ENCODE measurements around the gene VWA2. TPM values are rescaled to one million over a fixed set of nuclear protein-coding genes. Genes with fewer than 3 reads are reported as not detected.

VWA2 gene
- total and polyA plus RNA-seq, 7 experiments from 2014 or later, result 0.11 to 0.27 TPM; not detected in 5

DNA sequence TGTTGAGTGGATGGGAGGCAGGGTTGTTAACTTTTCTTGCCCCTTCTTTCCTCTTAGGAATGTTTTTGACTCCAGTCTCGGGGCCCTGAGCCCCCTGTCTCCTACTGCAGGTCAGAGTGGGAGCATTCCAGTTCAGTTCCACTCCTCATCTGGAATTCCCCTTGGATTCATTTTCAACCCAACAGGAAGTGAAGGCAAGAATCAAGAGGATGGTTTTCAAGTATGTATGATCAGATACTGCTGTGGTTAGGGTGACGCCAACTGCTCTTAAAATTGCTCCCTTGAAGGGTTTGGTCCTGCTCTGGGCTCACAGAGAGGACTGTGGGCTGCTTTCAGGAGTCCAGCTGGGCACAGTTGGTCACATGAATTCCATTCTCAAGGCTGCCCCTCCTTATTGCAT lies 22.0 kb downstream of the VWA2 start:
- POLR2A ChIA-PET, result no interaction called here
- Histone ChIP-seq H3K27me3 (ENCODE audit: control insufficient read depth in 2 of 2, insufficient read depth in 2 of 2, low read length in 2 of 2) (no peaks in the 10 kb centered on the region), H3K36me3 (ENCODE audit: control insufficient read depth in 2 of 3, insufficient read depth in 3 of 3, low read length in 3 of 3) (no peaks in the 10 kb centered on the region), H3K27ac (ENCODE audit: low read depth, low read length) (no peak overlapping the region), H3K9me3 (ENCODE audit: control insufficient read depth in 2 of 3, low read length in 3 of 3) (no peaks in the 10 kb centered on the region), H3K4me1 (ENCODE audit: control insufficient read depth in 2 of 2, insufficient read depth in 2 of 2, low read length in 2 of 2) (no peaks in the 10 kb centered on the region), H3K4me3 (ENCODE audit: low read length) (no peak overlapping the region)
- DNase-seq (no peak), ATAC-seq (no peak)
- H3K4me1 Mint-ChIP-seq, result peaks cover 0 to 18% (median 12%) of the 10 kb centered on the region in 7 donors
- no peak overlapping the region for H3K27ac Mint-ChIP-seq
- intact Hi-C loops (cut with micrococcal nuclease), result no loop called here
- H3K27me3 Mint-ChIP-seq, result peaks cover 0 to 5% (median 0%) of the 10 kb centered on the region in 5 donors
- no peak overlapping the region for H3K4me3 Mint-ChIP-seq
- no peaks in the 10 kb centered on the region for H3K36me3 Mint-ChIP-seq
- H3K9me3 Mint-ChIP-seq, result no peaks in the 10 kb centered on the region
- CTCF ChIA-PET, result no interaction called here

DNA sequence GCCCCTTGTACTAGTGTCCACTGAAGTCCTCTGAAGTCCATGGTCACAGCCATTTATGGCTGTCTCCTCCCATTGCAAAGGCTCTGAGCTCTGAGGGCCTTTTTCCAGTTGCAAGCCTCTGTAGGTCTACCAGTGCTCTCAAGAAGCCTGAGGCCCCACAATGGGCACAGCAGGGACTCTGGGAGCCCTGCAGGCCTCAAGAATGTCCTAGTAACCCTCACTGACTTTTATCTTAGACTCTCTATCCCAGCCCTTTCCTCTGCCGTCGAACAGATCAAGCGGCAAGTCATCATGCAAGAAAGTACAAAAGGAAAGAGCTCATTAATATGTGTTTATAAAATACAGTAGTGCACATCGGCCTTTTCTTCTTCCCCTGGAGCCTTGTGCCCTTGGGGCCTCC lies 23.4 kb downstream of the VWA2 start:
- Mint-ChIP-seq H3K4me1 (peaks cover 0 to 18% (median 12%) of the 10 kb centered on the region in 7 donors), H3K27ac (no peak overlapping the region), H3K27me3 (peaks cover 0 to 5% (median 0%) of the 10 kb centered on the region in 5 donors), H3K36me3 (no peaks in the 10 kb centered on the region), H3K9me3 (no peaks in the 10 kb centered on the region), H3K4me3 (no peak overlapping the region)
- DNase-seq (no peak), ATAC-seq (no peak)
- H3K27ac ChIP-seq (ENCODE audit: low read depth, low read length), result no peak overlapping the region
- no peaks in the 10 kb centered on the region for H3K9me3 ChIP-seq (ENCODE audit: control insufficient read depth in 2 of 3, low read length in 3 of 3)
- no peaks in the 10 kb centered on the region for H3K4me1 ChIP-seq (ENCODE audit: control insufficient read depth in 2 of 2, insufficient read depth in 2 of 2, low read length in 2 of 2)
- ChIA-PET POLR2A (no interaction called here), CTCF (no interaction called here)
- H3K27me3 ChIP-seq (ENCODE audit: control insufficient read depth in 2 of 2, insufficient read depth in 2 of 2, low read length in 2 of 2), result no peaks in the 10 kb centered on the region
- H3K4me3 ChIP-seq (ENCODE audit: low read length), result no peak overlapping the region
- intact Hi-C loops (cut with micrococcal nuclease), result no loop called here
- no peaks in the 10 kb centered on the region for H3K36me3 ChIP-seq (ENCODE audit: control insufficient read depth in 2 of 3, insufficient read depth in 3 of 3, low read length in 3 of 3)

DNA sequence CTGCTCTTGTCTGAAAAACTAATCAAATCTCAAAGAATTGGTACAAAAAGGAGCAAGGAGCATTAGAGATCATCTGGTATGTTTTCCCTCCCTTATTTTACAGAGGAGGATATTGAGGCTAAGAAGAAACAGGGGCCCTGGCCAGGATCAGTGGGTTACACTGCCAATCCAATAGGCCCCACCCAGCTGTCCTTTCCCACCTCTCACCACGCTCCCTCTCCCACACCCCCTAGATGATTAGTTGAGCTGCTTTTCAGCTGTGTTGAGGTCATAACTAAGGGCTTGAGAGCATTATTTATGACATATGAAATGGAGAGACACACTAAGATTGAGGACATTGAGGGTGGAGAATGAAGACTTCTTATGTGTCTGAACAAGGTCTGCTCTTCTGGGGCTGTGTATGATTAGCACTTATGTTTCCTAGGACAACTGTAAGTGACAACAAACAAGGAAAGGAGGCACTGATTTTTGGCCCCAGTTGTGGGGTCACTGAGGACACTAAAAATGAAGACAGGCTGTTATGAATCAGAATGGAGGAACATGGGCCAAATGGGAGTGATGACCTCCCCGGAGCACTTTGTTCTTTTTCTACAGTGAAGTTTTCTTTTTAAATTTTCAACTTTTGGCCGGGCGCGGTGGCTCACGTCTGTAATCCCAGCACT lies 26.5 kb downstream of the VWA2 start:
- no peaks in the 10 kb centered on the region for H3K9me3 ChIP-seq (ENCODE audit: control insufficient read depth in 2 of 3, low read length in 3 of 3)
- intact Hi-C loops (cut with micrococcal nuclease), result no loop called here
- H3K27ac ChIP-seq (ENCODE audit: low read depth, low read length), result no peak overlapping the region
- Mint-ChIP-seq H3K4me1 (peaks cover 0 to 6% (median 0%) of the 10 kb centered on the region in 7 donors), H3K27ac (no peak overlapping the region), H3K9me3 (no peaks in the 10 kb centered on the region), H3K36me3 (no peaks in the 10 kb centered on the region), H3K27me3 (peaks cover 0 to 5% (median 0%) of the 10 kb centered on the region in 5 donors), H3K4me3 (no peak overlapping the region)
- no peaks in the 10 kb centered on the region for H3K4me1 ChIP-seq (ENCODE audit: control insufficient read depth in 2 of 2, insufficient read depth in 2 of 2, low read length in 2 of 2)
- H3K36me3 ChIP-seq (ENCODE audit: control insufficient read depth in 2 of 3, insufficient read depth in 3 of 3, low read length in 3 of 3), result no peaks in the 10 kb centered on the region
- H3K27me3 ChIP-seq (ENCODE audit: control insufficient read depth in 2 of 2, insufficient read depth in 2 of 2, low read length in 2 of 2), result no peaks in the 10 kb centered on the region
- ChIA-PET CTCF (no interaction called here), POLR2A (no interaction called here)
- ATAC-seq (no peak), DNase-seq (no peak)
- H3K4me3 ChIP-seq (ENCODE audit: low read length), result no peak overlapping the region

DNA sequence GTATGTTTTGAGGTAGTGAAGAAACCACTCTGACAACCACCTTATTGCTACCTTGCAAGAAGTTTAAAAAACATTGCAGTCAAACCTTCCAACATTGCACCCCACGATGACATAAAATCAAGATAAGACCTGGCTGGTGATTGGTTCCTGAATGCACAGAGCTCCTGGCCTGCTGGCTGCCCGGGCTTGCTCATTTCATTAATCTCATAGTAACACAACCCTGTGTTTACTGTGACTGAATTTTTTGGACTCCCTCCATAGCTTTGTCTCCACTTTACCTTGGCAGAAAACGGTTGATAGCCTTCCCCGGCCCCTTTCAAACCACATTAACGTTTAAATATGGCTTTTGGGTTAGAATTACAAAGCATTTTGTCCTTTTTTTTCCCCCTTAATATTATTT lies 27.5 kb downstream of the VWA2 start:
- H3K36me3 Mint-ChIP-seq, result no peaks in the 10 kb centered on the region
- ChIA-PET POLR2A (no interaction called here), CTCF (no interaction called here)
- H3K9me3 Mint-ChIP-seq, result no peaks in the 10 kb centered on the region
- DNase-seq (no peak), ATAC-seq (no peak)
- peaks cover 0 to 5% (median 0%) of the 10 kb centered on the region in 5 donors for H3K27me3 Mint-ChIP-seq
- H3K27ac ChIP-seq (ENCODE audit: low read depth, low read length), result no peak overlapping the region
- no peak overlapping the region for H3K4me3 Mint-ChIP-seq
- H3K9me3 ChIP-seq (ENCODE audit: control insufficient read depth in 2 of 3, low read length in 3 of 3), result no peaks in the 10 kb centered on the region
- H3K27ac Mint-ChIP-seq, result no peak overlapping the region
- H3K36me3 ChIP-seq (ENCODE audit: control insufficient read depth in 2 of 3, insufficient read depth in 3 of 3, low read length in 3 of 3), result no peaks in the 10 kb centered on the region
- intact Hi-C loops (cut with micrococcal nuclease), result no loop called here
- no peak overlapping the region for H3K4me3 ChIP-seq (ENCODE audit: low read length)
- no peaks in the 10 kb centered on the region for H3K27me3 ChIP-seq (ENCODE audit: control insufficient read depth in 2 of 2, insufficient read depth in 2 of 2, low read length in 2 of 2)
- no peaks in the 10 kb centered on the region for H3K4me1 ChIP-seq (ENCODE audit: control insufficient read depth in 2 of 2, insufficient read depth in 2 of 2, low read length in 2 of 2)
- no peaks in the 10 kb centered on the region for H3K4me1 Mint-ChIP-seq

DNA sequence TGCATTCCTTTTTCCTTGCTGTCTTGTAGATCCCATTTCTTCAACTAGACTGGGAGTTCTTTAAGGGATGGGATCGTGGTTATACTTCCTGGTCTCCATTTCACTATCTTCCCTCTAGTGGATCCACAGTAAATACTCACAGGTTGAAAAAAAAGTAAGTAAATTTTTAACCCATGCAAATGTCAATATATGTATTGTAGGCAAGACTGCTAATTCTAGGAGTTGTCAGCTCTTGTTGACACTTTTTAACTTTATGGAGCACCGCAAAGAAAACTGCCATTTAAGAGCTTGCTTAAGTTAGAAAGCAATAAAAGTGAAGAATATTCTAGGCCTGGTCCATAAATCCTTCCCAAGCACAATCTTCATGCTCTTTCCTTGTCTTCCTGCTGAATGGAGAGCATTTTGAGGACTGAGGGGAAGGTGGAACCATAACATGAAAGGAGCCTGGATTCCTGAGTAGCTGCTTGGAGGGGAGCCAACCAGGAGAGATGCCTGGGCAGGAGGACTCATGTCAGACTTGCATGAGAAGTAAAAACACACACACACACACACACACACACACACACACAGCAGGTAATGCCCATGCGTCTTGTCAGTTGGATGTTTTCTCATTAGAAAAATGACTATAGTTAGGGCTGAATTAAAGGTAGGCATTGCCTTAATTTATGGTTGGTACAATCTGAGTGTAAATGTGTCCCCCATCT lies 32.2 kb downstream of the VWA2 start:
- intact Hi-C loops (cut with micrococcal nuclease), result no loop called here
- ATAC-seq, result no peak
- ChIA-PET POLR2A (no interaction called here), CTCF (interaction anchor here (0.6 kb wide), 1 partner anchor 513 kb away, joined by 3 read pairs; no protein-coding TSS in a partner anchor)
- Histone ChIP-seq H3K36me3 (ENCODE audit: control insufficient read depth in 2 of 3, insufficient read depth in 3 of 3, low read length in 3 of 3) (no peaks in the 10 kb centered on the region), H3K9me3 (ENCODE audit: control insufficient read depth in 2 of 3, low read length in 3 of 3) (no peaks in the 10 kb centered on the region), H3K4me1 (ENCODE audit: control insufficient read depth in 2 of 2, insufficient read depth in 2 of 2, low read length in 2 of 2) (no peaks in the 10 kb centered on the region), H3K27ac (ENCODE audit: low read depth, low read length) (no peak overlapping the region), H3K27me3 (ENCODE audit: control insufficient read depth in 2 of 2, insufficient read depth in 2 of 2, low read length in 2 of 2) (no peaks in the 10 kb centered on the region), H3K4me3 (ENCODE audit: low read length) (no peak overlapping the region)
- no peak overlapping the region for H3K4me3 Mint-ChIP-seq
- H3K36me3 Mint-ChIP-seq, result no peaks in the 10 kb centered on the region
- peaks cover 5 to 14% (median 10%) of the 10 kb centered on the region in 5 donors for H3K27me3 Mint-ChIP-seq
- no peak overlapping the region for H3K27ac Mint-ChIP-seq
- DNase-seq, result no peak
- H3K4me1 Mint-ChIP-seq, result no peaks in the 10 kb centered on the region
- no peaks in the 10 kb centered on the region for H3K9me3 Mint-ChIP-seq

DNA sequence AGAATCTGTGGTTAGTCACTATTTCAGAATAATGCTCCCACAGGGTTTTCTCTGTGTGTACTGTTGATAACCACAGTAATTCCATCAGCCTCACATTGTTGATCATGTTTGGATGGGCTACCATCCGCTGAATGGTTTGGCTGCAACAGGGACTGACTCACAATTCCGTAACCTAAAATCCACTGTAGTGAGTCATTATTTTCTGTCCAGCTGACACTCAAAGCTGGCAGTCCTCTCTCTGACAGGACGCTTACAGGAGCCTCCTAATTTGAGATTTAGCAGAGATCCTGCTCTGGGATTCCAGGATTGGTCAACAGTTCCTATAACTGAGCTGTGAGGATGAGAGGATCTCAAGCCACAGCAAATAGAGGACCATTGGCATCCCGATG lies 32.7 kb downstream of the VWA2 start:
- Mint-ChIP-seq H3K4me3 (no peak overlapping the region), H3K27me3 (peaks cover 5 to 14% (median 10%) of the 10 kb centered on the region in 5 donors), H3K4me1 (no peaks in the 10 kb centered on the region), H3K27ac (no peak overlapping the region), H3K36me3 (no peaks in the 10 kb centered on the region), H3K9me3 (no peaks in the 10 kb centered on the region)
- H3K27ac ChIP-seq (ENCODE audit: low read depth, low read length), result no peak overlapping the region
- ChIA-PET POLR2A (no interaction called here), CTCF (no interaction called here)
- no peaks in the 10 kb centered on the region for H3K36me3 ChIP-seq (ENCODE audit: control insufficient read depth in 2 of 3, insufficient read depth in 3 of 3, low read length in 3 of 3)
- DNase-seq, result no peak
- no peaks in the 10 kb centered on the region for H3K4me1 ChIP-seq (ENCODE audit: control insufficient read depth in 2 of 2, insufficient read depth in 2 of 2, low read length in 2 of 2)
- intact Hi-C loops (cut with micrococcal nuclease), result no loop called here
- H3K9me3 ChIP-seq (ENCODE audit: control insufficient read depth in 2 of 3, low read length in 3 of 3), result no peaks in the 10 kb centered on the region
- H3K4me3 ChIP-seq (ENCODE audit: low read length), result no peak overlapping the region
- H3K27me3 ChIP-seq (ENCODE audit: control insufficient read depth in 2 of 2, insufficient read depth in 2 of 2, low read length in 2 of 2), result no peaks in the 10 kb centered on the region
- no peak for ATAC-seq

DNA sequence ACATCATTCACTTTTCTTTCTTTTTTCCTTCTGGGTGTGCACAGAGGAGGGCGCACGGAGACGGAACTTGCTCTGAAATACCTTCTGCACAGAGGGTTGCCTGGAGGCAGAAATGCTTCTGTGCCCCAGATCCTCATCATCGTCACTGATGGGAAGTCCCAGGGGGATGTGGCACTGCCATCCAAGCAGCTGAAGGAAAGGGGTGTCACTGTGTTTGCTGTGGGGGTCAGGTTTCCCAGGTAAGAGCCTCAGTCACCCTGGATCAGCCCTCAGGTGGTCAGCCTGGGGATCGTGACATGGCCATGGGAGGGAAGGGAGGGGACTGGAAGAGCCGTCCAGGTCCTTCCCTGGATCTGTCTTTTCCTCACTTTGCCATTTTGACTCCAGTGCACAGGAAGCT lies 33.6 kb downstream of the VWA2 start:
- Mint-ChIP-seq H3K9me3 (no peaks in the 10 kb centered on the region), H3K27ac (no peak overlapping the region), H3K36me3 (no peaks in the 10 kb centered on the region), H3K4me1 (no peaks in the 10 kb centered on the region), H3K4me3 (no peak overlapping the region), H3K27me3 (peaks cover 5 to 15% (median 14%) of the 10 kb centered on the region in 5 donors)
- Histone ChIP-seq H3K27ac (ENCODE audit: low read depth, low read length) (no peak overlapping the region), H3K9me3 (ENCODE audit: control insufficient read depth in 2 of 3, low read length in 3 of 3) (no peaks in the 10 kb centered on the region), H3K4me1 (ENCODE audit: control insufficient read depth in 2 of 2, insufficient read depth in 2 of 2, low read length in 2 of 2) (no peaks in the 10 kb centered on the region), H3K4me3 (ENCODE audit: low read length) (no peak overlapping the region), H3K27me3 (ENCODE audit: control insufficient read depth in 2 of 2, insufficient read depth in 2 of 2, low read length in 2 of 2) (no peaks in the 10 kb centered on the region), H3K36me3 (ENCODE audit: control insufficient read depth in 2 of 3, insufficient read depth in 3 of 3, low read length in 3 of 3) (no peaks in the 10 kb centered on the region)
- ChIA-PET POLR2A (no interaction called here), CTCF (no interaction called here)
- intact Hi-C loops (cut with micrococcal nuclease), result no loop called here
- no peak for DNase-seq
- no peak for ATAC-seq

All from naive thymus-derived CD4-positive, alpha-beta T cell (primary cell).